ENCODE data around the gene KCNG2.

The KCNG2 gene

GRCh38 chr18:79912409-79912991, 114.8 kb downstream of the KCNG2 start:
- DNase-seq = peak in 1 of 2 experiments; percentile 21

GRCh38 chr18:79912994-79913831, 115.5 kb downstream of the KCNG2 start:
- DNase-seq = peak in 1 of 2 experiments; percentile 1

DNA sequence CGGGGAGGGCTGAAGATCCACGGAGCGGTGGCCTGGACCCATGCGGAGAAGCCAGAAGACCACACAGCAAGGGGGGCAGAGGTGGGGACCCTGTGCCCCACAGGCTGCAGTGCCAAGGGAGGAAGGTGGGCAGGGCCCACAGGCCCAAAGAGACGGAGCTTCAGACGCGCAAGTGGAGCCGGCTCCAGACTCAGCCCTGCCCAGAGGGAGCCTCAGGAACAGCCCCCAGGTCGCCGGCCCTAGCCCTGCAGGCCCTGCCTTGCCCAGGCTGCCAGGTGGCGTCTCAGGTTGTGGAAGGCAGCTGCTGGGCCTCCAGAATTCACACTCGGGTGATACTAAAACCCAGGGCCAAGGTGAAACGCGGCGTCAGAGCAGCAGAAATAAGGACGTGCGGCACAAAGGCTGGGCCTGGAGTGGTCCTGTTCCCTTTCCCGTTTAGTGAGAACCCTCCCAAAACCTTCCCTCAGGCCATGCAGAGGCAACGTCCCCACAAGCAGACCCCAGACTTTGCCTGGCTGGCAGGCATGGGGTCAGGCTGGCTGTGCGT, 116.9 kb downstream of the KCNG2 start:
- DNase-seq = peak in 1 of 2 experiments; percentile 0

DNA sequence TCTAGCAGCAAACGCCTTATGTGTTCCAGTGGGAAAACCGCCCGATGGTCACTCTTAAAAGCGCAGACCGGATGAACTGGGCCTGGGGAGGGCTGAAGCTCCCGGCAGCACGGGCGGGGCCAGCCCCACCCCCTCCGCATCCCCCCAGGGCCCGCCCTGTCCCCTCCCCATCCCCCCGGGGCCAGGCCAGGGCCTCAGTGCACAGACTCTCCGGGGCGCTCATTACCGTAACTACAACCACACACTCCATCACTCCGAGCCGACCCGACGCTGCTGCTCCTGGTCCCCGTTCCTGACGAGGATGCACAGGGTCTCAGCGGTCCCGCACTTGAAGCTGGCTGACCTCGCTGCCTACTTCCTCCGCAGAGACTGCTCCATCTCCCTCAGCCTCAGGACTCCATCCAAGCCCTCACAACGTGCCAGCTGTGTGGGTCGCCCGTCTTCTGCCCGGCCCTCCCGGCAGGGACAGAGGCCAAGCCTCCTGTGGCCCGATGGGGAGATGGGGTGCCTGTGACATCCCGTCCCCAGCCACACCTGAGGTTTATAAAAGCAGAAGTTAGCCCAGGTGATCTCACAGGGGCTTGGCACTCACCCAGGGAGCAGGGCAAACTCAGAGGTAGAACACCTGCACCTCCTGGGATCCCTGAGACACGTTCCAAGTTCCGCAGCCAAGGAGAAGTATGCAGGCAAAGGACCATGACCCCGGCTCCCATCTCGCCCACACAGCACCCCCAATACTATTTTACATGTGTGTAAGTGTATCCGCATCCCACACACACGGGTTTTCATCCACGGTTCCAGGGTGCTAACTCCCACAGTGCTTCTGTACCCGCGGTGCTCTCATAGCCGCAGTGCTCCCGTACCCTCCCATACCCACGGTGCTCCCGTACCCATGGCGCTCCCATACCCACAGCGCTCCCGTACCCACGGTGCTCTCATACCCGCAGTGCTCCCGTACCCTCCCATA, 117.7 kb downstream of the KCNG2 start:
- DNase-seq = peak in 1 of 2 experiments; percentile 2

DNA sequence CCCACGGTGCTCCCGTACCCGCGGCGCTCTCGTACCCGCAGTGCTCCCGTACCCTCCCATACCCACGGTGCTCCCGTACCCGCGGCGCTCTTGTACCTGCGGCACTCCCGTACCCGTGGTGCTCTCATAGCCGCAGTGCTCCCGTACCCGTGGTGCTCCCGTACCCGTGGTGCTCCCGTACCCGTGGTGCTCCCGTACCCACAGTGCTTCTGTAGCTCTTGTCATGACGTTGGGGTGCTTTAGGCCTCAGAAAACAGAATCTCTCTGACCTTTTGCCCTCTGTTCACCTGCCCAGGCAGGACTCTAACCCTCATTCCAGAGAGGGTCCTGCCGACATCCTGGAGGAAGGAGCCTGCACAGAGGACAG, 118.4 kb downstream of the KCNG2 start:
- peak in 1 of 2 experiments; percentile 1 for DNase-seq

- peak in 1 of 2 experiments; percentile 0 for DNase-seq
Observed at GRCh38 chr18:79916546-79917168, 118.9 kb downstream of the KCNG2 start.

DNA sequence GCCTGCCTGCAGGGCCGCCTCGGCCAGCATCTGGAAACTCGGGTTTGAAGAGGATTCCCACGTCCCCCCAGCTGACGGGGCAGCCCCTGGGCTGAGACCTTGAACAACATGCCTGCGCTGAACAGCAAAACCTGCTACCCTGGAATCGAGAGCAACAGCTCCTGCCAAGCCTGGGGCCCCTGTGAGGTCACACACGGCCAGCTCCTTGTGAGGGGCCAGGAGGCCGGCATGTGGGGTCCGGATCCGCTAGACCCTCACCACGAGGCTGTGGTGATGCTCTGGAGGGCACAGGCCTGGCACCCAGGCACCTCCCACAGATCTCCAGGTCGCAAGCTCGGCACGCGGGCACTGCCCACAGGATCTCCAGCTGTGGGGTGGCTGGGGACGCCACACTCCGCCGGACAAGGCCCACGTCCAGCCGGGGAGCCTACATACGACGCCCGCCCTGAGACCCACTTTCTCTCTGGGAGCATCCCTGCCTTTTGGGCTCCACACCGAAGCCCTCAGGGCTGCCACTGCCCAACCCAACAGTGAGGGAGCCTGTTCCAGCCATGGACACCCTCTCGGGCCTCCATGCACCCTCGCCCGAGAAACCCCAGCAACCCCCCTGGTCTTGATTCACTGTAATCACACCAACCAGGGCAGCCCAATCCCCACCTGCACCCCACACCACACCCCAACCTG, 119.6 kb downstream of the KCNG2 start:
- peak in 1 of 2 experiments; percentile 1 for DNase-seq

GRCh38 chr18:79917853-79918614, 120.3 kb downstream of the KCNG2 start:
- peak in 1 of 2 experiments; percentile 1 for DNase-seq

DNA sequence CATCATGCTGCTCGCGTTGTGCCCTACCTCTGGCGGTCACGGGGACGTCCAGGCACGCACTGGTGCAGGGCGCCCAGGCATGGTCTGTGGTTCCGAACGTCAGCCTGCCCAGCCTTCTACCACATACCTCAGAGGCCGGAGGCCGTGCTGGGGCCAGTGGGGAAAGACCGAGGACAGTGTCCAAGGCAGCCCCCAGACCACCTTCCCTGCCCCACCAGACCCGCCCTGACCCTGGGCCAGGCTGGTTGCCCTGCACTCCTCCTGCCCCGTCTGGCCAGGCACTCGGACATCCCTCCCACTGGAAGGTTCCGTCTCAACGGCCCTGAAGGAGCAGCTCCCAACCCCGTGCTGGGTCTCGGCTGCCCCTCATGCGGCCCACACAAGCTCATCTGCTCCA, 120.9 kb downstream of the KCNG2 start:
- peak in 1 of 2 experiments; percentile 1 for DNase-seq

GRCh38 chr18:79919089-79919488, 121.4 kb downstream of the KCNG2 start:
- peak in 1 of 2 experiments; percentile 2 for DNase-seq

- DNase-seq = no peak
Observed at GRCh38 chr18:79921984-79922965, 124.5 kb downstream of the KCNG2 start.

DNA sequence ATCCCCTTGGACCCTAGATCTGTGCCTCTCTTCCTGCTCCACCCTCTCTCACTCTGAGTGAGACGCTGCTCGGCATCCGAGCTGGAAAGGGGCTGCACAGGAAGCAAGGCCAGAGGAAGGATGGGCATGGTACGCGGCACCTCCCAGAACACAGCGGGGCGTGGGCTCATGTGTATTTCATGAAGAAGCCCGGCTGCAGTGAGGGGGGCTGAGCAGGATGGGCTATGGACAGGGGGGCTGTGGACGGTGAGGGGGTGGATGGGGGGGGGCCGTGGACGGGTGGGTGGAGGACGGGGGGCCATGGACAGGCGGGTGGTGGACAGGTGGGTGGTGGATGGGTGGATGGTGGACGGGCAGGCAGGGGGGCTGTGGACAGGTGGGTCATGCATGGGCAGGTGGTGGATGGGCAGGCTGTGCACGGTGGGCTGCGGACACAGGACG, 125.3 kb downstream of the KCNG2 start:
- DNase-seq = no peak

- no peak for DNase-seq
Observed at GRCh38 chr18:79923896-79924585, 126.3 kb downstream of the KCNG2 start.

DNA sequence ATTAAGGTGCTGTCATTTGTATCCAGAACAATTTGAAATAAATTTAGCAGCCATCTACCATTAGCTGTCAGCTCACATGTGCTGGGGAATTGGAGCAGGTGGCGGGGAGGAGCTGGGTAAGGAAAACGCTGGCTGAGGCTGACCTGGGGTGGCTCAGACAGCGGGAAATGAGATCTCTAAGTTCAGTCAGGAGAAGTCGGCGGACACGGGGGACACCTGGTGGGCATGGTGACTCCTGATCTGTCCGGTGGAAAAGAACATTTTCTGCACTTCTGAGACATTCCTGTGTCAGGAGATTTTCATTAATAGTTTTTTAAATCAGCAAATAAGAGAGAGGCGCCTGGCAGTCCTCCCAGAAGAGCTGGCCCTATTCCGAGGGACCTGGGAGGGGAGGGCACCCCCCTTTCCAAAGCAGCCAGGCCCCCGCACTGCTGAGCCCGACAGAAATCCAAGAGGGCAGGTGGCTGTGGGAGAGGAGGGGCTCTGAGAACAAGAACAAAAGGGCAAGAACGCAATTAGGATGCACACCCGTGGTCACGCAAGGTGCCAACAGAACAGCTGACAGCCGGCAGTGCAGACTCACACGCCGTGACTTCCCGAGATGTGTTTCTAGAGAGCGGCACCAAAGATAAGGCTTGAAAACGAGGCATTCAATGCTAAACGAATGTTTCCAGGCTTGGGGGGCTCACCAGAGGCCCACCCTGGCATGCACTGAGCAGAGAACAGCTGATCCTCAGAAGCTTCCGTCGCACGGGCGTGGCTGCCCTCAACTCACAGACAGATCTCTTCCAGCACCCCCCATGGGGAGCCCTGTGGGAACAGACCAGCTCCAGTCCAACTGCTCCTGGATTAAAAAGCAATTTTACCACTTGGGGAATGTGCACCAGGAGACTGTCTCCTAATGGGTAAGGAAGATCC, 127.3 kb downstream of the KCNG2 start:
- no peak for DNase-seq

- DNase-seq = no peak
Observed at GRCh38 chr18:79926306-79926705, 128.6 kb downstream of the KCNG2 start.

- no peak for DNase-seq
Observed at GRCh38 chr18:79926715-79927606, 129.2 kb downstream of the KCNG2 start.

All from activated CD4-positive, alpha-beta T cell treated with anti-CD3 and anti-CD28 coated beads, Interleukin-2, amount 50 U/mL, for 48 hours (primary cell).